IMR-90 (cell line): ENCODE data around the gene SMIM31. TPM values are rescaled to one million over a fixed set of nuclear protein-coding genes. Genes with fewer than 3 reads are reported as not detected.

Experiments
- ATAC-seq: fragments of 200-7000 bp; cut with Tn5 transposase; 2 replicates; pipeline ENCODE4 v1.9.1; 2020; ENCODE audit warnings: low read depth, mild to moderate bottlenecking, moderate library complexity
- BruUV-seq: library from RNA; stranded (reverse); fragments of 400-500 nt; replicated peaks from 2 replicates; lab custom pipeline; 2021; lab: Mats Ljungman, UMichigan
- CTCF ChIA-PET: fragments of 300-600 bp; formaldehyde crosslinking; extraction: SDS; loops from one replicate; lab custom pipeline; 2021; ENCODE audit warnings: antibody characterized with exemption; lab: Yijun Ruan, JAX
- POLR2A ChIA-PET: fragments of 300-600 bp; sonication (Branson Sonifier 250); formaldehyde crosslinking; loops from one replicate; lab custom pipeline; 2022; ENCODE audit warnings: antibody characterized with exemption; ENCODE audit not compliant: unreplicated experiment; lab: Charles Lee
- DNase-seq: peaks from one replicate; pipeline ENCODE4 v3.0.0; 2013
- H2AFZ ChIP-seq: replicated peaks from 2 replicates; pipeline ENCODE3; 2013; ENCODE audit warnings: low read length, mild to moderate bottlenecking; ENCODE audit not compliant: poor library complexity
- H2AK5ac ChIP-seq: 2 replicates; pipeline ENCODE4 v1.6.1; 2013; ENCODE audit warnings: low read depth, low read length, inconsistent platforms
- H2AK9ac ChIP-seq: replicated peaks from 2 replicates; pipeline ENCODE3; 2013; ENCODE audit warnings: mild to moderate bottlenecking, low read depth, low read length, moderate library complexity; ENCODE audit not compliant: poor library complexity
- H2BK120ac ChIP-seq: 2 replicates; pipeline ENCODE4 v1.6.1; 2013; ENCODE audit warnings: low read depth, low read length, inconsistent platforms
- H2BK15ac ChIP-seq: 3 replicates; pipeline ENCODE4 v1.6.1; 2013; ENCODE audit warnings: low read depth, low read length, inconsistent platforms
- H2BK20ac ChIP-seq: 2 replicates; pipeline ENCODE4 v1.6.1; 2013; ENCODE audit warnings: low read depth, mild to moderate bottlenecking, inconsistent platforms, low read length, moderate library complexity
- H2BK5ac ChIP-seq: 2 replicates; pipeline ENCODE4 v1.6.1; 2013; ENCODE audit warnings: mild to moderate bottlenecking, low read depth, low read length, inconsistent platforms; ENCODE audit not compliant: poor library complexity, severe bottlenecking
- H3K14ac ChIP-seq: replicated peaks from 2 replicates; pipeline ENCODE4 v1.6.1; 2013; ENCODE audit warnings: low read depth, low read length, inconsistent platforms
- H3K18ac ChIP-seq: 2 replicates; pipeline ENCODE4 v1.6.1; 2013; ENCODE audit warnings: low read depth, low read length, control low read depth
- H3K23ac ChIP-seq: 2 replicates; pipeline ENCODE4 v1.6.1; 2013; ENCODE audit warnings: low read depth, low read length, inconsistent platforms
- H3K27ac ChIP-seq: 2 replicates; pipeline ENCODE4 v1.5.1; 2013; ENCODE audit warnings: mild to moderate bottlenecking, control low read depth, low read length; ENCODE audit not compliant: insufficient read depth
- H3K27me3 ChIP-seq: 2 replicates; pipeline ENCODE4 v1.6.1; 2013; ENCODE audit warnings: low read length; ENCODE audit not compliant: control insufficient read depth, insufficient read depth
- H3K36me3 ChIP-seq: 2 replicates; pipeline ENCODE4 v1.6.1; 2013; ENCODE audit warnings: low read length, mixed read lengths; ENCODE audit not compliant: control insufficient read depth, insufficient read depth
- H3K4ac ChIP-seq: 2 replicates; pipeline ENCODE4 v1.6.1; 2013; ENCODE audit warnings: low read depth, low read length, inconsistent platforms
- H3K4me1 ChIP-seq: 2 replicates; pipeline ENCODE4 v1.6.1; 2013; ENCODE audit warnings: low read length, mixed read lengths; ENCODE audit not compliant: control insufficient read depth, insufficient read depth
- H3K4me2 ChIP-seq: 2 replicates; pipeline ENCODE4 v1.6.1; 2013; ENCODE audit warnings: low read depth, mild to moderate bottlenecking, control low read depth, low read length, moderate library complexity
- H3K4me3 ChIP-seq: 2 replicates; pipeline ENCODE4 v1.5.1; 2013; ENCODE audit warnings: low read depth, mild to moderate bottlenecking, control low read depth, low read length, moderate library complexity; ENCODE audit not compliant: insufficient read depth
- H3K56ac ChIP-seq: 2 replicates; pipeline ENCODE4 v1.6.1; 2013; ENCODE audit warnings: low read length, inconsistent platforms; ENCODE audit not compliant: insufficient read depth; ENCODE audit errors: extremely low read depth
- H3K79me1 ChIP-seq, 2 experiments: 2 replicates each; pipeline ENCODE4 v1.6.1; 2013; ENCODE audit warnings: low read length in 2 of 2, inconsistent platforms in 1 of 2, low read depth in 1 of 2
- H3K9ac ChIP-seq: 2 replicates; pipeline ENCODE4 v1.6.1; 2013; ENCODE audit warnings: low read depth, low read length, control low read depth
- H3K9me1 ChIP-seq: 2 replicates; pipeline ENCODE4 v1.6.1; 2013; ENCODE audit warnings: low read length, inconsistent platforms; ENCODE audit not compliant: insufficient read depth
- H3K9me3 ChIP-seq: 2 replicates; pipeline ENCODE4 v1.6.1; 2013; ENCODE audit warnings: low read length; ENCODE audit not compliant: control insufficient read depth, insufficient read depth
- H4K20me1 ChIP-seq: 2 replicates; pipeline ENCODE4 v1.6.1; 2013; ENCODE audit warnings: low read length, inconsistent platforms; ENCODE audit not compliant: insufficient read depth
- H4K5ac ChIP-seq: 2 replicates; pipeline ENCODE4 v1.6.1; 2013; ENCODE audit warnings: mild to moderate bottlenecking, low read depth, low read length, control low read depth
- H4K8ac ChIP-seq, 2 experiments: 2 replicates each; pipeline ENCODE4 v1.6.1; 2013; ENCODE audit warnings: low read depth in 2 of 2, low read length in 2 of 2, control low read depth in 1 of 2, inconsistent platforms in 1 of 2
- H4K91ac ChIP-seq: 2 replicates; pipeline ENCODE4 v1.6.1; 2013; ENCODE audit warnings: low read depth, low read length, inconsistent platforms; ENCODE audit not compliant: insufficient read depth
- BHLHE40 ChIP-seq: fragments of 150-350 bp; IDR thresholded peaks from 2 replicates; pipeline ENCODE4 v1.6.1; 2016; ENCODE audit warnings: mild to moderate bottlenecking, low read depth, low read length
- CEBPB ChIP-seq: IDR thresholded peaks from 2 replicates; pipeline ENCODE4 v1.6.1; 2012; ENCODE audit warnings: low read depth, low read length, improper control_type of control experiment
- FOS ChIP-seq: fragments of 150-350 bp; IDR thresholded peaks from 2 replicates; pipeline ENCODE4 v1.6.1; 2016; ENCODE audit warnings: low read depth, low read length
- MAFK ChIP-seq: IDR thresholded peaks from 2 replicates; pipeline ENCODE4 v1.6.1; 2012; ENCODE audit warnings: low read depth, low read length, improper control_type of control experiment
- MAZ ChIP-seq: IDR thresholded peaks from 2 replicates; pipeline ENCODE4 v1.6.1; 2012; ENCODE audit warnings: low read depth, mild to moderate bottlenecking, low read length, improper control_type of control experiment, moderate library complexity, borderline replicate concordance
- MXI1 ChIP-seq: IDR thresholded peaks from 2 replicates; pipeline ENCODE4 v1.6.1; 2012; ENCODE audit warnings: low read depth, mild to moderate bottlenecking, low read length, moderate library complexity, borderline replicate concordance
- NFE2L2 ChIP-seq: fragments of 150-350 bp; IDR thresholded peaks from 2 replicates; pipeline ENCODE4 v1.6.1; 2016; ENCODE audit warnings: low read depth, mild to moderate bottlenecking, low read length
- POLR2A ChIP-seq: IDR thresholded peaks from 2 replicates; pipeline ENCODE4 v1.6.1; 2012; ENCODE audit warnings: mild to moderate bottlenecking, low read depth, low read length
- RAD21 ChIP-seq: IDR thresholded peaks from 2 replicates; pipeline ENCODE4 v1.6.1; 2012; ENCODE audit warnings: low read length, improper control_type of control experiment
- RCOR1 ChIP-seq: IDR thresholded peaks from 2 replicates; pipeline ENCODE4 v1.6.1; 2012; ENCODE audit warnings: mild to moderate bottlenecking, low read length, improper control_type of control experiment; ENCODE audit not compliant: insufficient replicate concordance
- RFX5 ChIP-seq: IDR thresholded peaks from 2 replicates; pipeline ENCODE4 v1.8.0; 2012; ENCODE audit warnings: low read depth, mild to moderate bottlenecking, low read length, moderate library complexity
- SMC3 ChIP-seq: fragments of 150-350 bp; IDR thresholded peaks from 2 replicates; pipeline ENCODE4 v1.6.1; 2016; ENCODE audit warnings: low read depth, mild to moderate bottlenecking, antibody characterized with exemption, low read length, moderate library complexity
- WGBS, 2 experiments: methylation state at CpG; one replicate each; pipeline versions ENCODE4 v1.1.5 to v1.1.7; 2013; ENCODE audit warnings: missing lambda C conversion rate in 2 of 2; ENCODE audit not compliant: insufficient read length in 1 of 2; ENCODE audit errors: extremely low coverage in 2 of 2; 5-methylcytosine and 5-hydroxymethylcytosine counted together
- dilution Hi-C: fragments of 300-500 bp; cut with HindIII; formaldehyde crosslinking; loops from one replicate; pipeline ENCODE4 v1.14.3; 2018; ENCODE audit warnings: low sequenced_read_pairs; ENCODE audit not compliant: unreplicated experiment
- in situ Hi-C: fragments of 300-500 bp; cut with MboI; formaldehyde crosslinking; loops from 3 replicates; pipeline ENCODE4 v1.14.3; 2019; ENCODE audit warnings: low sequenced_read_pairs, inconsistent platforms, mixed read lengths
- intact Hi-C: fragments of 100-400 bp; cut with micrococcal nuclease; formaldehyde crosslinking; loops from 2 replicates; pipeline ENCODE4 v1.10.0; 2022
- polyA plus RNA-seq, 3 experiments: library from polyadenylated mRNA; depleted of rRNA; stranded (reverse); fragments of >200 nt; gene quantifications; 2 replicates each; pipeline ENCODE4 v1.2.3, GENCODE V29; 2012; ENCODE audit warnings: low replicate concordance in 1 of 3
- total RNA-seq: library from RNA; depleted of rRNA; stranded (reverse); fragments of >200 nt; gene quantifications from 2 replicates; pipeline ENCODE4 v1.2.3, GENCODE V29; 2012
- TF ChIP-seq, protein P1 (sequence below): fragments of 150-350 bp; IDR thresholded peaks from 2 replicates; pipeline ENCODE4 v1.6.1; 2017; ENCODE audit warnings: mild to moderate bottlenecking, antibody characterized with exemption, low read length, low read depth
- TF ChIP-seq, protein P2 (sequence below): fragments of 150-350 bp; IDR thresholded peaks from 2 replicates; pipeline ENCODE4 v1.6.1; 2016; ENCODE audit warnings: low read depth, mild to moderate bottlenecking, low read length, moderate library complexity, borderline replicate concordance

SMIM31 gene
- total and polyA plus RNA-seq, 2 of the 4 experiments (the other 2 are of a cell fraction), result not detected

DNA sequence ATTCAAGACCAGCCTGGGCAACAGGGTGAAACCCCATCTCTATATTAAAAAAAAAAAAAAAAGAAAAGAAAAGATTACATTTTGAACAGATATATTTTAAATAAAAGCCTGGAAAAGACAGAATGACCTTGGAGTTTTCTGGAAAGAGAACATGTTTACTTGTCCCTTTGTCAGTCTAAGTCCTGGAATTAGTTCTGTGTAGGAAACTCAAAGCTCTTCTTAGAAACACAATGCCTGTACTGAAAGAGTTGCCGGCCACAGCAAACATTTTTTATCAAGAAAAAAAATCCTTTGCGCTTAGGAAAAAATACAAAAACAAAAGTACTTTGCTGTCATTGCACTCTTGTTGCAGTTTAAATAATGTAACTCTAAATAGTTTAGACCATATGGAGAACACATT, 59.6 kb downstream of the SMIM31 start:
- POLR2A ChIA-PET, result no interaction called here
- no peak overlapping the region for H4K8ac ChIP-seq
- no peak overlapping the region for H2AK5ac ChIP-seq
- dilution Hi-C loops, result no loop called here
- ATAC-seq (no peak), DNase-seq (no peak)
- H3K9me1 ChIP-seq, result no peaks in the 10 kb centered on the region
- no peaks in the 10 kb centered on the region for H3K27me3 ChIP-seq
- in situ Hi-C loops, result no loop called here
- no peak overlapping the region for H3K4me3 ChIP-seq
- no peak overlapping the region for H2BK20ac ChIP-seq
- H3K14ac ChIP-seq, result no peak overlapping the region
- H4K5ac ChIP-seq, result no peak overlapping the region
- H3K36me3 ChIP-seq, result no peaks in the 10 kb centered on the region
- H2BK5ac ChIP-seq, result no peak overlapping the region
- no peak overlapping the region for H3K4ac ChIP-seq
- no peak overlapping the region for H3K56ac ChIP-seq
- no peak overlapping the region for H2AFZ ChIP-seq
- no peak overlapping the region for H3K23ac ChIP-seq
- no peak overlapping the region for H2BK15ac ChIP-seq
- no peak overlapping the region for H2BK120ac ChIP-seq
- CTCF ChIA-PET, result no interaction called here
- H3K9ac ChIP-seq, result no peak overlapping the region
- no TSS peak for BruUV-seq
- no peak overlapping the region for H3K4me2 ChIP-seq
- H4K20me1 ChIP-seq, result no peaks in the 10 kb centered on the region
- intact Hi-C loops, result no loop called here
- H3K18ac ChIP-seq, result no peak overlapping the region
- no peaks in the 10 kb centered on the region for H3K79me1 ChIP-seq
- H3K9me3 ChIP-seq, result no peaks in the 10 kb centered on the region; the same call in 1 of the 2 replicates
- no peak overlapping the region for H4K91ac ChIP-seq
- no peak overlapping the region for H3K27ac ChIP-seq
- H3K4me1 ChIP-seq, result no peaks in the 10 kb centered on the region
- TF ChIP-seq RAD21 (no peak), RFX5 (no peak), SMC3 (no peak), MXI1 (no peak), BHLHE40 (no peak), NFE2L2 (no peak), POLR2A (no peak), MAFK (no peak), FOS (no peak), RCOR1 (no peak), CEBPB (no peak), MAZ (no peak)
- TF ChIP-seq, protein P1, sequence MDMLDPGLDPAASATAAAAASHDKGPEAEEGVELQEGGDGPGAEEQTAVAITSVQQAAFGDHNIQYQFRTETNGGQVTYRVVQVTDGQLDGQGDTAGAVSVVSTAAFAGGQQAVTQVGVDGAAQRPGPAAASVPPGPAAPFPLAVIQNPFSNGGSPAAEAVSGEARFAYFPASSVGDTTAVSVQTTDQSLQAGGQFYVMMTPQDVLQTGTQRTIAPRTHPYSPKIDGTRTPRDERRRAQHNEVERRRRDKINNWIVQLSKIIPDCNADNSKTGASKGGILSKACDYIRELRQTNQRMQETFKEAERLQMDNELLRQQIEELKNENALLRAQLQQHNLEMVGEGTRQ, result no peak
- TF ChIP-seq, protein P2, sequence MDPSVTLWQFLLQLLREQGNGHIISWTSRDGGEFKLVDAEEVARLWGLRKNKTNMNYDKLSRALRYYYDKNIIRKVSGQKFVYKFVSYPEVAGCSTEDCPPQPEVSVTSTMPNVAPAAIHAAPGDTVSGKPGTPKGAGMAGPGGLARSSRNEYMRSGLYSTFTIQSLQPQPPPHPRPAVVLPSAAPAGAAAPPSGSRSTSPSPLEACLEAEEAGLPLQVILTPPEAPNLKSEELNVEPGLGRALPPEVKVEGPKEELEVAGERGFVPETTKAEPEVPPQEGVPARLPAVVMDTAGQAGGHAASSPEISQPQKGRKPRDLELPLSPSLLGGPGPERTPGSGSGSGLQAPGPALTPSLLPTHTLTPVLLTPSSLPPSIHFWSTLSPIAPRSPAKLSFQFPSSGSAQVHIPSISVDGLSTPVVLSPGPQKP, result no peak
- no CpG with 5 or more reads among the region's 2 CpGs for WGBS, 2 experiments
- no peak overlapping the region for H2AK9ac ChIP-seq
